GM18502 (cell line): ENCODE measurements around the gene RRP7A.
A peak's percentile ranks its signal among the peaks of the same experiment; 100 is the strongest.
"Not testable (repeated sequence)": the region's sequence is repeated elsewhere in the genome, so short reads cannot be mapped to it uniquely, and the experiment has no call there.

Experiments
- ATAC-seq: cut with Tn5 transposase; IDR thresholded peaks from one replicate; pipeline ENCODE4 v1.9.1; 2021; ENCODE audit warnings: mild to moderate bottlenecking; ENCODE audit not compliant: unreplicated experiment, poor library complexity

The RRP7A gene, protein sequence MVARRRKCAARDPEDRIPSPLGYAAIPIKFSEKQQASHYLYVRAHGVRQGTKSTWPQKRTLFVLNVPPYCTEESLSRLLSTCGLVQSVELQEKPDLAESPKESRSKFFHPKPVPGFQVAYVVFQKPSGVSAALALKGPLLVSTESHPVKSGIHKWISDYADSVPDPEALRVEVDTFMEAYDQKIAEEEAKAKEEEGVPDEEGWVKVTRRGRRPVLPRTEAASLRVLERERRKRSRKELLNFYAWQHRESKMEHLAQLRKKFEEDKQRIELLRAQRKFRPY

DNA sequence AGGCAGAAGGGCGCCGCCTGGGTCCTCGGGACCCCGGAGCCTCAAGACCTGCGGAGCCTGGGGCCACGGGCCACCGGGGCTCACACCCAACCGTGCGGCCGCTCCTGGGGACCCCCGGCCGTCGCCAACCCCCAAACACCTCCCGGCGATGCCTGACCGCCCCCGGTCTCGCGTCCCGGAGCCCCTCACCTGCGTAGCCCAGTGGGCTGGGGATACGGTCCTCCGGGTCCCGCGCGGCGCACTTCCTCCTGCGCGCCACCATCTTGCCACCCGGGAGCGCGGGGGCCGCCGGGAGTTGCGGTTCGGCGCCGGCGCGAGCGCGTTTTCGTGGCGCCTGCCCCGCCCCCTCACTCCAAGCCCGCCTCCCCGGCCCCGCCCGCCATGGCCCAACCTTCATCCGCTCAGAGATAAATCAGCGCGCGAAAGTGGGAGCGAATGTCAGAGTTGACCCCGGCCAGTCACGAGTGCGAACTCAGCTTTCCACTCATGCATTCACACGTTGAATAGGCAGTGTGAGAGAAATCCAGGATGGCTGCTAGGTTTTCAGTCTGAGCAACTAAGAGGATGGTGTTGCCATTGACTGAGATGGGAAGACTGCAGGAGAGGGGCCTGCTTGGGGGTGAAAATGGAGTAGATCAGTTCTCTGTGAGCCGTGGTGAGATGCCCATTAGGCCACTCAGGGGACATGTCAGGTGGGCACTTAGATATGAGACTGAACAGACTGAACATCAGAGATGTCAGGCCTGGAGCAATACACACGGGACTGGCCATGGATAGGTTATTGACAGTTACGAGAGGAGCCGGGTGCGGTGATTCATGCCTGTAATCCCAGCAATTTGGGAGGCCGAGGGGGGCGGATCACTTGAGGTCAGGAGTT is at the start of gene RRP7A:
Gene RRP7A (minus strand): TSS at position 272 of the 877 bp plus-strand sequence. CDS start 10 bp downstream, at position 262.
- peak; percentile 69 for ATAC-seq

DNA sequence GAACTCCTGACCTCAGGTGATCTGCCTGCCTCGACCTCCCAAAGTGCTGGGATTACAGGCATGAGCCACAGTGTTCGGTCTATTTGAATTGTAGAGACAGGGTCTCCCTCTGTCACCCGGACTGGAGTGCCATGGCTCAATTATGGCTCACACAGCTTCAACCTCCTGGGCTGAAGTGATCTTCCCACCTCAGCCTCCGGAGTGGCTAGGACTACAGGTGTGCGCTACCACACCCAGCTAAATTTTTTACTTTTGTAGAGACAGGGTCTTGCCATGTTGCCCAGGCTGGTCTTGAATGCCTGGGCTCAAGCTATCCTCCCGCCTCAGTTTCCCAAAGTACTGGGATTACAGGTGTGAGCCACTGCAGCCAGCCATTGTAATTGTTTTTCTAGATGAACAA is 48.4 kb upstream of the RRP7A start:
- ATAC-seq, result not testable (repeated sequence)

DNA sequence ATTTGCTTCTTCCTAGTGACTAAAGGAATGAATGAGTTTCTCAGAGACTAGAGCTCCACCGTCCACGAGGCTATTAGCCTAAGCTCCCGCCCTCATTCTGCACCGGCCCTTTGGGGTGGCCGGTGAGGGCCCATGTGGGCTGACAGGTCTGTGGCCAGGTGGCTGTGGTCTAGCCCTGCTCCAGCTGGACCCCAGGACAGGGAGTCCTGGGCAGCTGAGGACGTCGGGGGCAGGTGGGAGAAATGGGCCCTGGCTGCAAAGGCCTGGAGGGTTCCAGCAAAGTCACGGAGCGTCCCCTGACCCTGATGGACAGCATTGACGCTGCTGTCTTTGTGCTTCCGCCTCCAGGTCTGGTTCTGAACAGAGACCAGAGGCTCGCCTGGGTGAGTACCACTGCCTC is 46.4 kb upstream of the RRP7A start:
- no peak for ATAC-seq

DNA sequence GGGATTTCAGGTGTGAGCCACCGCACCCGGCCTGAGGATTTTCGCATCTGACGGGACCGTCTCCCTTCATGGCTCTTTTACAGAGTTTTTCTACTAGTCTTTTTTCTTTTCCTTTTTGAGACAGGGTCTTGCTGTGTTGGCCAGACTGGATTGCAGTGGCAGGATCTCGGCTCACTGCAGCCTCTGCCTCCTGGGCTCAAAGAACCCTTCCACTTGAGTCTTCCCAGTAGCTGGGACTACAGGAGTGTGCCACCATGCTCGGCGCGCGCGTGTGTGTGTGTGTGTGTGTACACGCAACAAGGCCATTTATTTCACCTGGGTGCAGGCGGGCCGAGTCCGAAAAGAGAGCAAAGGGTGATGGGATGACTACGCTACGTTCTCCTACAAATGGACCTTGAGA is 45.1 kb upstream of the RRP7A start:
- ATAC-seq, result no peak

DNA sequence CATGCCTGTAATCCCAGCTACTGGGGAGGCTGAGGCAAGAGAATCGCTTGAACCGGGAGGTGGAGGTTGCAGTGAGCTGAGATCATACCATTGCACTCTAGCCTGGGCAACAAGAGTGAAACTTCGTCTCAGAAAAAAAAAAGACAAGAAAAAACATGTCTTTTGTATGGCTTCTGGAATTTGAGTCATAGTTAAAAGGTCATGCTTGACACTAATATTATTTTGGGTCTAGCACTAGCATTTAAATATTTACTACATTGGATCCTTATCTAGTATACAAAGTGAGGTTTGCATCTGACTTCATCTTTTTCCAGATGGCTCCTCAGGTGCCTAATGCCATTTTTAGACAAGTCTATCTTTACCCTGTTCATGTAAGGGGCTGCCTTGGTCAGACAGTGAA is 44.3 kb upstream of the RRP7A start:
- ATAC-seq, result not testable (repeated sequence)

DNA sequence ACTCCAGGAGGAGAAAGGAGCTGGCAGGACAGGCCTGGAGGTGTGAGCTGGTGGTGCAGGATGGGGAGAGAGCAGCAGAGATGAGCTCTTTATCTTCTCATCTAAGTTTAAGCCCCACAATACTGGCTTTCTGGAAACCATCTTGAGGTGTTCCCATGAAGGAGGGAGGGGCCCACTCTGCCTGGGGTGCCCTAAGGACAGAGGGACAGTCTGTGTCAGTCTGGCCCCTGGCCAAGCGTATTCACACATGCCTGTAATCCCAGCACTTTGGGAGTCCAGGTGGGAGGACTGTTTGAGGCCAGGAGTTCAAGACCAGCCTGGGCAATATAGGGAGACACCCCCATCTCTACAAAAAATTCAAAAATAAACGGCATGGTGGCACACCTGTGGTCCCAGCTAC is 43.1 kb upstream of the RRP7A start:
- no peak for ATAC-seq

DNA sequence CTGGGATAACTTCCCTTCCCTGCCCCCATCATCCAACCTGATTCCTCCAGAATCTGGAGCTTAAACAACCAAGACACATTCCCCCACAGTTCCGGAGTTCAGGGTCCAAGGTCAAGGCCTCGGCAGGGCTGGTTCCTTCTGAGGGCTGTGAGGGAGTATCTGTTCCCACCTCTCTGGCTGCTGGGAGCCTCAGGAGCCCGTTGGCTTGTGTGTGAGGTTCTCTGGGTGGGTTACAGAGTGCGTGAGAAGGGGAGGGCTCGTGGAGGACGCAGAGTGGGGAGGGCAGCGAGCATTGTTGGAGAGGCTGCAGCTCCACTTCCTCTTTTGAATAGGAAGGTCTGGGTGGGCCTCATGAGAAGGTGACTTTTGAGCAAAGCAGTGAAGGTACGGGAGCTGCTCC is 42.7 kb upstream of the RRP7A start:
- no peak for ATAC-seq

DNA sequence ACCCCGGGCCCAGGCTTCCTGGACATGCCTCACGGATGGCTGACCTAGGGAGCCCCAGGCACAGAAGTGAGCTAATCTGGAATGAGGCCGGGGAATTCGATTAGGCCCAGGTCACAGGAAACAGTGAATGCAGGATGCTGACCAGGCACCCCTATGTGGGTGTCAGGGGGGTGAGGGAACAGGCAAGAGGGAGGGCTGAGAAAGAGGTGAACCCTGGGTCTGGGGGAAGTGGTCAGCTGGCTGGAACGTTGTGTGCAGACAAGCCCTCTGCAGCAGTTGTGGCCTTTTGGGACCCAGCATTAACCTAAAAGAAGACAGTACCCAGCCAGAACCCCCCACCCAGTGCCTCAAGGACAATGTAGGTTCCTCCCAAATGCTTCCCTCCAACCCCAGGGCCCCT is 42.3 kb upstream of the RRP7A start:
- ATAC-seq, result no peak

DNA sequence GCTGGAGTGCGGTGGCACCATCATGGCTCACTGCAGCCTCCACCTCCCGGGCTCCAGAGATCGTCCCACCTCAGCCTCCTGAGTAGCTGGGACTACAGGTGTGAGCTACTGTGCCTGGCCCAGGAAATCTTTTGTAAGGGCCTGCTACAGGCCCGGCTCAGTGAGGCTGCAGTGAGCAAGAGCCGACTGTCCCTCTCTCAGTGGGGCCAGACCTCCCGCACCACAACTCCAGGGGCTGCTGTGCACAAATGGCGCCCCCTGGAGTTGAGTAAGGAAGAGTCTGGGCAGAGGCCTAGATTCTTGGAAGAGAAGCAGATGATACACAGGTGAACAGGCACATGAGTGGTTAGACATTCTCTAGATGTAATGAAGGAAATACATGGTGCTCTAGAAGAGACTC is 41.2 kb upstream of the RRP7A start:
- no peak for ATAC-seq

DNA sequence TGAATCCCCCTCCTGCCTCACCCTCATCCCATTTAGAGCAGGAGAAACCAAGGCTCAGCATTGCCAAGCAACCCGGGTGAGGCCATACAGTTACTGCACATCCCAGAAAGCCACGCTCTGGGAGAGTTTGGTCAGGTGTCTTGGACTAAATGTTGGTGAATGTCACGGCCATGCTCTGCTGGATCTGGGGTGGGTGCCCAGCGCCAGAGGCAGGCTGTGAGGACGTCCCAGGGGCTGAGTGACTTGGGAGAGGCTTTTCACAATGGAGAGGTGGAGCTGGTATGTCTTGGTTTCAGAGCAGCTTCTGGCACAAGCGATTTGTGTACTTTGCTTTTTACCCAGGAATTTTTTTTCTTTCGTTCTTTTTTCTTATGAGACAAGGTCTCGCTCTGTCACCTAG is 40.8 kb upstream of the RRP7A start:
- no peak for ATAC-seq

DNA sequence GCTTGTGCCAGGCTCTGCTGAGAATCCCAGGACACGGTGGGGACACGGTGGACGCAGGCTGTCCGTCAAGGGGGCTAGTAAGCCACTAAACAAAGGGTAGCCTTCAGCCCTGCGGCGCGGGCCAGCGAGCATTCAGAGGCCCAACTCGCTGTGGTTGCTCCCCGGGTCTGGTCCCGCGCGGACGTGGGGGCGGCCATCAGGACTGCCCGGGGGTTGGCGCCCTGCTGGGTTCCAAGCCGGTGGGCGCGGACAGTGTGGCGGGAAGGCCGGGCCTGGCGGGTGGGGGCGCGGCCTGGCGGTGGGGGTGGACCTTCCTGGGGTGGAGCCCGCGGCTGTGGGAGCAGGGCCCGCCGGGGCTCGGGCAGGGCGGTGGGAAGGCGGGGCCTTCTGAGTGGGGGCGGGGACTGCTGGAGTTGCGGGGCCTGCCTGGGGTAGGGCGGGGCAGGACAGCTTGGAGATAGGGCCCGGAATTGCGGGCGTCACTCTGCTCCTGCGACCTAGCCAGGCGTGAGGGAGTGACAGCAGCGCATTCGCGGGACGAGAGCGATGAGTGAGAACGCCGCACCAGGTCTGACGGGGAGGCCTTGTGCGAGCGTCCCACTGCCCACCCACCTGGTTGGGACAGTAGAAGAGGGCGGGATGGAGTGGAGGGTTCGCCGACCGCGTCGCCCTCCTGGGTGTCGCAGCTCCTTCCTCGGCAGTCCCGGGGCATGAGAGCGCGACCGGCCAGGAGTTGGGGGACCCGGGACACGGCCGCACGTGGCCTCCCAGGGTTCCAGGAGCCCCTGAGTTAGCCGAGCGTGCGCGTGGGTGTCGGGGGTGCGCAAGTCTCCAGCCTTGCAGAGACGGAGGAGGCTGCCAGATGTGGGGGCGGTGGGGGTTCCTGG is 34.1 kb upstream of the RRP7A start, which contains the start of gene SERHL2:
Gene SERHL2 (plus strand): TSS at position 482 of the 887 bp plus-strand sequence. CDS start 65 bp downstream, at position 547.
- ATAC-seq, result peak; percentile 65

DNA sequence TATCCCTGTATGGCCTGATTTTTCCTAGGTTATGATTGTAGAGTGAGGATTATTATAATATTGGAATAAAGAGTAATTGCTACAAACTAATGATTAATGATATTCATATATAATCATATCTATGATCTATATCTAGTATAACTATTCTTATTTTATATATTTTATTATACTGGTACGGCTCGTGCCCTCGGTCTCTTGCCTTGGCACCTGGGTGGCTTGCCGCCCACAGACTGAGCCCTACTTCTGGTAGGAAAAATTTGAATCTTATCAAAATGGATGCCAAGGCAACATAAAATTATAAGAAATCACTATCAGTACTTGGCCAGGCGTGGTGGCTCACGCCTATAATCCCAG is 32.7 kb upstream of the RRP7A start:
- not testable (repeated sequence) for ATAC-seq

DNA sequence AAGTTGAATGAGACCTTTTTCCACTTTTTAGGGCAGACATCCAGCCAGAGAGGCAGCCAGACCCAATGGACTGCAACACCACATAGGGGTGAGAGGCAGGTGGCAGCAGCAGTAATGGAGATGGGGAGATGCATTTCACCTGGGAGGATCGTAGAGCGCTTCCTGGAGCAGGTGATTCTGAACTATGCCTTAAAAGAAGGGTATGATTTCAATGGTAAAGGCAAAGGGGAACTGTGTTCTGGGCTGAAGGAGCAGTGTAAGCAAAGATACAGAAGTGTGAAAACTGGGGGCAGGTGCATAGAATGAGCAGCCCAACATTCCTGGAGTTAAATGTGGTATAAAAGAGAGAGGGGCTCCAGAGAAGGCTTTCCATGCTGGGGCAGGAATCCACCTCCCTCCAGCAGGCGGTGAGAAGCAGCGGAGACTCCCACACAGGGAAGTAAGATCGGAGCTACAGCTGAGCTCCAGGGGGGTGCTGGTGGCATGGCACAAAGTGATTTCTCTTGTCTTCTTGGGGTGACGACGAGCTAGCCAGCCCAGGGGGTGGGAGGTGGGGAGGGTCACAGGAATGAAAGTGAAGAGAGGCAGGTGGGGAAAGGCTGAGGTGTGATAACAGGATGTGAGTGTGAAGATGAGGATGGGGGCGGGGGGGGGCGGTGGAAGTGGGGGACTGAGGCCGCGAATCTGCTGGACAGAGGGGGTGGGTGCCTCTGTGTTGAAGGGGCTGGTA is 29.9 kb upstream of the RRP7A start:
- ATAC-seq, result no peak

DNA sequence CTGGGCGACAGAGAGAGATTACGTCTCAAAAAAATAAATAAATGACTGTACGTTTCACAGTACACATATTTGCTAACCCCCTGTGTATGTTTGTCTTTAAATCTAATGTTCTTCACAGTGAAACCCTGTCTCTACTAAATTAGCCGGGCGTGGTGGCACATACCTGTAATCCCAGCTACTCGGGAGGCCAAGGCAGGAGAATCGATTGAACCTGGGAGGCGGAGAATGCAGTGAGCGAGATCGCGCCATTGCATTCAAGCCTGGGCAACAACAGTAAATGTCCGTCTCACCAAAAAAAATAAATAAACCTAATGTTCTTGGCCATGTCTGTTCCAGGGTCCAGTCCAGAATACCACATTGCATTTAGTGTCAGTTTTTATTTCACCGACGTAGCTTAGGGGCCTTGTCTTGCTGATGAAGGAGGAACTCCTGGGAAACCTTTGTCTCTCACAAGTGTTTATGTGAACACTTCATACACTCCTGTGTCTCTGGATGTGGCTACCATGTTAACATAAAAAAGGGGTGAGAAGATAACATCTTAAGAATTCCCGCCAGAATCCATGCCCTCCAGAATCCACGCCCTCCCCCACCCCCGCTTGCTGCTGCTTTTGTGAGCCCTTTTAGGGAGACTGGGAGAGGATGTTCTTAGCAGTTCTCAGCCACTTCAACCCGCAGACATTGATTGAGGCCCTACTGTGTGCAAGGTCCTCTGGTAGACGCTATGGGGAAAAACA is 29.2 kb upstream of the RRP7A start:
- no peak for ATAC-seq

DNA sequence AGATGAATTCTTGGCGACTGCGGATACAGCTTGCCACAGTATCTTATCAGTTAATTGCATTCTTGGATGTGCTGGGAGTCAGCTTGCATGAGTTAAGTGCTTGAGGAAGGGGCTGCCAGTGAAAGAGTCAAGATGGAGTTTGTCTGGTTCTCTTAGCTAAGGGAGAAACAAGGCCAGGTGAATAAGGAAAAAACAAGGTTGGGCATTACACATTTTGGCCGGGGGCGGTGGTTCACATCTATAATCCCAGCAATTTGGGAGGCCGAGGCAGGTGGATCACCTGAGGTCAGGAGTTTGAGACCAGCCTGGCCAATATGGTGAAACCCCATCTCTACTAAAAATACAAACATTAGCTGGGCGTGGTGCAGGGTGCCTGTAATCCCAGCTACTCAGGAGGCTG is 28.5 kb upstream of the RRP7A start:
- not testable (repeated sequence) for ATAC-seq

DNA sequence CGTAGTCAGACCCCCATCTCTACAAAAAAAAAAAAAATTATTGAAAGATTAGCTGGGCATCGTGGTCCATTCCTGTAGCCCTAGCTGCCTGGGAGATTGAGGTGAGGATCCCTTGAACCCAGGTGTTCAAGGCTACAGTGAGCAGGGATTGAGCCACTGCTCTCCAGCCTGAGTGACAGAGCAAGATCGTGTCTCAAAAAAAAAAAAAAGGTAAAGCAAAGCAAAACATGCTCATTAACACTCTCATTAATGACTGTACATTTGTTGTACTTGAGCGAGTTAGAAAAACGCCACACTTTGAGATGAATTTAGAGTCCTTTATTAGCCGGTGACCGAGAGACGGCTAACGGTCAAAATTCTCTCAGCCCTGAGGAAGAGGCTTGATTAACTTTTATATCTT is 28.0 kb upstream of the RRP7A start:
- ATAC-seq, result no peak

DNA sequence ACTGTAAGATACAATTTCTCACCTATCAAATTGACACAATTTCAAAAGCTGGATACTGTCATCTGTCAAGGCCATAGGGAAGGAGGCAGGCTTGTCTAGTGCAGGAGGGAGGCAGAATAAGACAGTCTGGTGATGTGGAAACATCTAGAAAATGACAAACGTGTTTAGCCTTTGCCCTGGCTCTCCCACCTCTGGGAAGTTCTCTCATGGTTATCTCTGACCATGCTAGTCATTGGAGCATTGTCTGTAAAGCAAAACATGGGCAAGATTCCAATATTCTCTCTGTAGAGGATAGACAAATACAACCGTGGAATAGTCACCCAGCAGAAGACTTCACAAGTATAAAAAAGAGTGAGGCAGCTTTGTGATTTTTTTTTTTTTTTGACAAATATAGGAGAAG is 25.1 kb upstream of the RRP7A start:
- no peak for ATAC-seq

DNA sequence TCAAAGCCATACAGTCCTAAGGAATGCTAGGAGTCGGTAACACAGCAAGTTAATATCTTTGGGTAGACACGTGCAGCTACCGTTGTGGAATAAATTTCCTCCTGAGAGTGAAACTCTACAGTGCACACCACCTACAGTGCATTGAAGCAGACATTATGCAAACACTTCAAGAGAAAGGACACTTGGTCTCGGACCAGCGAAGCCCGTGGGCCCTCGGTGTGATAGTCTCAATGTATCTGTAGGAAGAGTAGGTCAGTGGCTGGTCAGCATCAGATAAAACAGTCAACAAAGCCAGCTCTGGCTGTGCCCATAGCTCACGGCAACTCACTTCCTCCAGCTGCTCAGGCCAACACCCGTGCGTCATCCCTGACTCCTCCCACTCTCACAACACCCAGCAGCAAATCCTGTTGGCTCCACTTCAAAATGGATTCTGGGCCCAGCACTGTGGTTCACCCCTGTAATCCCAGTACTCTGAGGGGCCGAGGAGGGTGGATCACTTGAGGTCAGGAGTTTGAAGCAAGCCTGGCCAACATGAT is 19.7 kb upstream of the RRP7A start:
- ATAC-seq, result peak; percentile 62

DNA sequence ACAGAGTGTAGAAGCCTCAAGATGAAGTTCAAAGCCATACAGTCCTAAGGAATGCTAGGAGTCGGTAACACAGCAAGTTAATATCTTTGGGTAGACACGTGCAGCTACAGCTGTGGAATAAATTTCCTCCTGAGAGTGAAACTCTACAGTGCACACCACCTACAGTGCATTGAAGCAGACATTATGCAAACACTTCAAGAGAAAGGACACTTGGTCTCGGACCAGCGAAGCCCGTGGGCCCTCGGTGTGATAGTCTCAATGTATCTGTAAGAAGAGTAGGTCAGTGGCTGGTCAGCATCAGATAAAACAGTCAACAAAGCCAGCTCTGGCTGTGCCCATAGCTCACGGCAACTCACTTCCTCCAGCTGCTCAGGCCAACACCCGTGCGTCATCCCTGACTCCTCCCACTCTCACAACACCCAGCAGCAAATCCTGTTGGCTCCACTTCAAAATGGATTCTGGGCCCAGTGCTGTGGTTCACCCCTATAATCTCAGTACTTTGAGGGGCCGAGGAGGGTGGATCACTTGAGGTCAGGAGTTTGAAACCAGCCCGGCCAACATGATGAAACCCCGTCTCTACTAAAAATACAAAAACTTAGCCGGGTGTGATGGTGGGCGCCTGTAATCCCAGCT is 17.7 kb upstream of the RRP7A start:
- ATAC-seq, result peak; percentile 43
